Pulmonary artery endothelial cell (primary cell): ENCODE results near the gene MICAL3. TPM values are rescaled to one million over a fixed set of nuclear protein-coding genes. Genes with fewer than 3 reads are reported as not detected.
"Not testable (repeated sequence)": the region's sequence is repeated elsewhere in the genome, so short reads cannot be mapped to it uniquely, and the experiment has no call there.

Experiments used
- DNase-seq: peaks from one replicate; pipeline ENCODE4 v3.0.0-alpha.2; 2011; ENCODE audit warnings: low read depth, low spot score
- total RNA-seq: library from RNA; depleted of rRNA; stranded (reverse); fragments of >200 nt; gene quantifications from 2 replicates; pipeline ENCODE4 v1.2.3, GENCODE V29; 2014

MICAL3 gene
- total RNA-seq, 1 donor from 2014 or later = 19.0 TPM

DNA sequence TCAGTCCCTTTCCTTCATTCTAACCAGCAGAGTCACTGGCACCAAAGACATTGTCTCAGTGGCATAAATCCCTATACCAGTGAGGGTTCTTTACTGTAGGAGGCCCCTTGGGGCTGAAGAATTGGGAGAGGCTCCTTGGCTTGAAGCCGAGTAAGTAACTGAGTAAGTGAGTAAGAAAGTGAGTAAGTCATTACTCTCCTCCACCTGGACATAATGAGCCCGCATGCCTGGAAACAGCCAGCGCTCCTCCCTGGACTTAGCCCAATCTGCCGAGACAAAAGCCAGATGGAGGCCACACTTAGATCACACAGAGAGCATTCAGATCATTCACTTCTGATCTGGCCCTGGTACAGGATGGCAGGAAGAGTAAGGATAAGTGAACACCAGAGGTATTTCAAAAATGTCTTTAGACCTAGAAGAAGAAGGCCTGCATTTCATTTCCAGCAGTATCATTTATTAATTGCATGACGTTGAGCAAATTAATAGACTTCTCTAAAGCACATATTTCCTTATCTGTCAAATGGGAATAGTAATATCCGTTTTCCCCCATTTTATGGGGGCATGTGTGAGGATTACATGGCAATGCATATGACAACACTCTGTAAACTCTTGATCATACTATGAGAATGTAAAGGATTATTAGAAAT, 8.2 kb upstream of the MICAL3 start:
- DNase-seq = no peak

DNA sequence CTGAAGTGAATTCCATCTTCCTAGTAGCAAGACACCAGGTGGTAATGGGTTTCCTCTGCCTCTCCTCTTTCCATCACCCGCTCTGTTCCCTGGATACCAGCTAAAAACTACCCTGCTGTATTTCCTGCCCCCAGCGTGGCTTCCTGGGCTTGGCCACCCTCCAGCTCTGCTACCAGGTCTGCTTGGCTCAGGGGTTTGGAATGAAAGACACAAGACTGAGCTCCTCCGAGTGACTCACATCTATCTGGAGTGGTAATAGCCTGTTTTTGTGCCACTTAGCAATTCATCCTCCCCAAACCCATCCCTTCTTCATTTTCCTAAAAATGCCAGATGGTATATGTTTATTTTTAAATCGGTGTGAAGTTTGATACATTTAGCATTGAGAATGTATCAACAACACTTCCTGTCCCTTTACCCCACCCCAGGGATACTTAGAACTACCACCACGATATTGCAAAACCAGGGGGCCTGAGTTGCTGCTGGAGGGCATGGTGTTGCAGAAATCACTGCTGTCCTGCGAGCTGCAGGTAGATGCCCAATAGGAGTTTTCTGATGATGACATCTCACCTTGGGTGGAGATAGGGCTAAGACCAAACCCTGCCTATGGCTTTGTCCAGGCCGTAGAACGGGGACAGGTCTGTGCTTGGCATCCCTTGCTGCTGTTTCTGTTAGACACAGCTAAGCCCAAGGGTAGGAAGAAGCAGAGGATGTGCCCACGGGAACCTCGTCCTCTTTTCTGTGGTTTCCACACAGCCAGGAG, 7.5 kb upstream of the MICAL3 start:
- no peak for DNase-seq

DNA sequence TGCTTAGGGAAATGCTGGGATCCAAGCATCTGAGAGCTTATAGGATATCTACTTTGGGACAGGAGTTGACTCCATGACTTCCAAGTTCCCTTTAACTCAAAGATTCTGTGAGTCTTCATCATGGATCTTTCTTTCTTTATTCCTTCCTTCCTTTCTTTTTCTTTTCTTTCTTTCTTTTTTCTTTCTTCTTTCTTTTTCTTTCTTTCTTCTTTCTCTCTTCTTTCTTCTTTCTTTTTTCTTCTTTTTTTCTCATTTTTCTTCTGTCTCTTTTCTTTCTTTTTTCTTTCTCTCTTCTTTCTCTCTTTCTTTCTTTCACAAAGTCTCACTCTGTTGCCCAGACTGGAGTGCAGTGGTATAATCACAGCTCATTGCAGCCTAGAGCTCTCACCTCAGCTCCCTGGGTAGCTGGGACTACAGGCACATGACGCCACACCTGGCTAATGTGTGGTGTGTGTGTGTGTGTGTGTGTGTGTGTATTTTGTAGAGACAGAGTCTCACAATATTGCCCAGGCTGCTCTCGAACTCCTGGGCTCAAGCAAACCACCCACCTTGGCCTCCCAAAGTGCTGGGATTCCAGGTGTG, 5.4 kb upstream of the MICAL3 start:
- DNase-seq = no peak

DNA sequence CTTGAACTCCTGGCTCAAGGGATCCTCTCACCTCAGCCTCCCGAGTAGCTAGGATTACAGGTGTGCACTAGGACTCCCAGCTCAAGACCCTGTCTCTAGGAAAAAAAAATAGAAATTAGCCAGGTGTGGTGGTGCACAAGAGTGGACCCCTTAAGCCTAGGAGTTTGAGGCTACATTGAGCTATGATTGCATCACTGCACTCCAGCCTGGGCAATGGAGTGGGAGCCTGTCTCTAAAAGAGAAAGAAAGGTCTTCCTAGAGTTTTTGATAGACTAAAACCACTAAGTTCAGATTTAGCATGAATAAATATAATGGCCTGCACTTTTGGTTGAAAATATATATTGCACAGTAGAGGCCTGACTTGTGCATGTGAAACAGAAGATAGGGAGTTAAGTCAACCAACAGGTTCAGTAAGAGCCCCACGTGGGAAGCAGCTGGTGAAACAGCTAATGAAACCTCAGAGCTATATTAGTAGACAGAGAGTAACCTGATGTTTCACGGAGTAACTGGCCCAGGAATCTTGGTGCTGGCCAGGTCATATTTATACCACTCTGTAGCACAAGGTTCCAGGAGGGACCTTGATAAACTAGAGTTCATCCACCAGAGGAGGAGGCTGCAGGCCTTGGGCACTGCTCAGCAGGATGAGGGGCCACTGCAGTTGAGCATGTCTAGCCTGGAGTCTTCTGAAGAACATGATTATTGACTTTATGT, 4.6 kb upstream of the MICAL3 start:
- DNase-seq = no peak

DNA sequence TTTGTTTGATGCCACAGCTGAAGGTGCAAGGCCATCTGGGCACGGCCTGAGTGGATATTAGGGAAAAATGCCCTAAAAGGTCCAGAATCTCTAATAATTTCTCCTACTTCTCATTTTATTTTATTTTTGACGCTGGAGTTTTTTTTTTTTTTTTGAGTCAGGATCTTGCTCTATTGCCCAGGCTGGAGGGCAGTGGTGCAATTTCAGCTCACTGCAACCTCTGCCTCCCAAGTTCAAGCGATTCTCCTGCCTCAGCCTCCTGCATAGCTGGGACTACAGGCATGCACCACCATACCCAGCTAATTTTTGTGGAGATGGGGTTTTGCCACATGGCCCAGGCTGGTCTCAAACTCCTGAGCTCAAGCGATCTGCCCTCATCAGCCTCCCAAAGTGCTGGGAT, 1.5 kb upstream of the MICAL3 start:
- DNase-seq = not testable (repeated sequence)

DNA sequence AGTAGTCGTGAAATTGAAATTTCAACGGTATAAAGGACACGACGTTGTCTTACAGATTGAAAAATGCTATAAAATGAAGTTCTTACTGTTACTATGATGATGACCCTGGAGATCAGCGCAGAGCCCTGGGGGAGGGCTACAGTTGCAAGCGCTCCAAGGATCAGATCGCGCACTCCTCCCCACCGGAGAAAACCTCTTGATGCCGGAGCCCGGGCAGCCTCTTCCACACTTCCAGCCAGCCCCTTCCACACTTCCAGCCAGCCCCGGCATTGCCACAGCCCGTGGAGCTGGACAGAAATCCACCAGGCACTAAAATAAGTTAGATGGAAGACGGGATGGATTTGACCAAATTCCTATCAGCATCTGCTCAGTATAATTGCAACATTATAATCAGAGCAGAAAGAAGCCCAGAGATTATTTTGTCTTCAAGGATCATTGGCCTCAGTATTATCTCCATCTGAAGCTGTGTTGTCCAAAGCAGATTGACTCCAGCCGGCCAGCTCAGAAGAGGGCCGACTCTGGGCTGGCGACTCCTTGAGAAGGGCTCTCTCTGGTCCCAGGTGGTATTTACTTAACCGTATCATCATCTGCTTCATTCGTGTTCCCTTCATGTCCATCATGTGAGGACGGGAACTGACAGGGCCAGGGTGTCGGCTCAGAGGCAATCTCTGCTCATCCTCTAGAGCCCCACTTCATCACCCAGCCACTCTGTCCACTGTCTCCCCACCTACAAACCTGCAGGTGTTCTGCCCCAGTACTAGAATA, 777 bp upstream of the MICAL3 start:
- DNase-seq = no peak

DNA sequence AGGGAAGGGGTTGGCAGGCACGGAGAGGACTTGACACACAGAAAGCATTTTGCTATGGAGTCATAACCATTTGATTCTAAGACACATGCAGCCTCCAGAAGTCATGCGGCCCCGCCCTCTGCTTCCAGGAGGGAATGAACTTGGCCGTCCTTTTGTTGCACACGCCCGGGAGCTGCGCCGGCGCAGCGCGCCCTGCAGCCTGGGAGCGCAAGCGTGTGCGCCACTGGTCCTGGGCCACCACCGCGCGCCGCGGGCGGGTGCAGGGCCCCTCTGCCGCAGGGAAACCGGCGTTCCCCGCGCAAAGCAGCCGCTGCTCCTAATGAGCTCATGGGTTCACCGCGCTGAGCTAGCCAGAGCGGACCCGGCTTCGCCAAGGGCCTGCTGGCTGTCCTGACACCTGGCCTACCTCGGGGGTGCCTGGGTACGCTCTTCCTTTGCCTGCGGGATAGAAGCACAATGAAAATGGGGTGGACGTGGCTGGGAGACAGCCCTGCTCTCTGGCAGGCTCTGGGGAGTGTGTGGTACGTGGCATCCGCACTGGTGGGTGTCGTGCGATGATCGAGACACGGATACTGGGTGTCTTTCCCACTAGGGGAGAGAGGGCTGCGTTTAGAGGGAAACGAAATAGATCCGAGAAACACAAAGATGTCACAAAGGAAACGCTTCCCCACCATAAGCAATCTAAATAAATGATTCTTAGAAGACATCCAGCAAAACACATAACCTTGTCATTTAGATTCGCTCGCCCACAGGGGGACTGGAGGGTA, 669 bp downstream of the MICAL3 start:
- DNase-seq = peak; percentile 39

DNA sequence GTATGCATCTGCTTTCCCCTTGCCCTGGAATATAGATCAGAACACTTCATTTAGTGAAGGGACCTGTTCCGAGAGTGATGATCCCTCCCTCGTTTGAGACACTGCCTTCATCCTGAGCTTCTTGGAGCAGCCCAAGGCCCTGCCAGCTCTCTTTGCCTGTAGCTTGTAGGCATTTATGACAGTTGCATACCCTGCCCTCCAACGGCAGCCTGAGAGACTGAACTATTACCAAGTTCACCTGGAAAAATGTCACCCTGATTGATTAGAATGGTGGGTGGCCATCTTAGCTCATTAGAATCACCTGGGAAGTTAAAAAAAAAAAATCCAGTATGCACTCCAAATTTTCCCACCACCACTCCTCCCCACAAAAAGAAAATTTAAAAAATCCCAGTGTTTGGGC, 1.5 kb downstream of the MICAL3 start:
- no peak for DNase-seq

DNA sequence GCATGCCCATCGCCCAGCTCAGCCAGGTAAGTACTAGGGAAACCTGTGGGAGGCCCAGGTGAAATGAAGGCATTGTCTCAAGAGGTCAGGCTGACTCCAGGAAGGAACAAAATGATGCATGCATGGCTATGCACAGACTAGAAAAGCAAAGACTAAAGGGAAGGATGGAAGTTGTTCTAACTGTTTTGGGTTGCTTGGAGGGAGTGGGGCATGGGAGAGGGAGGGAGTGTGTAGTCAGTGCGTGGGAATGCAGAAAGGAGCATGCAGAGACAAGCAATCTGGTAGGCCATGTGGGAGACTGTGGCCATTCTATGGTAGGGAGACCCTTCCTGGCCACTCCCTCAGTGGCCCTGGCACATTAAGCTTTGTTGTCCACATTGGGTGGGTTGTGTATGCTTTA, 2.9 kb downstream of the MICAL3 start:
- DNase-seq = no peak

DNA sequence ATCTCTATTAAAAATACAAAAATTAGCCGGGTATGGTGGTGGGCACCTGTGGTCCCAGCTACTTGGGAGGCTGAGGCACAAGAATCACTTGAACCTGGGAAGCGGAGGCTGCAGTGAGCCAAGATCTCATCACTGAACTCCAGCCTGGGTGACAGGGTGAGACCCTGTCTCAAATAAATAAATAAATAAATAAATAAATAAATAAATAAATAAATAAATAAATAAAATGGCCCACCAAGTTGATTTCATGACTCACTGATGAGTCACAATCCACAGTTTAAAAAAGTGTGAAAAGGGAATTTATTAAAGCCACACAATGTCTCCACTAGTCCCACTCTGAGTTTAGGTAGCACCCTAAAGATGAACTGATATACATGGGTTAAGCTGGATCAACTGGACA, 3.6 kb downstream of the MICAL3 start:
- not testable (repeated sequence) for DNase-seq

DNA sequence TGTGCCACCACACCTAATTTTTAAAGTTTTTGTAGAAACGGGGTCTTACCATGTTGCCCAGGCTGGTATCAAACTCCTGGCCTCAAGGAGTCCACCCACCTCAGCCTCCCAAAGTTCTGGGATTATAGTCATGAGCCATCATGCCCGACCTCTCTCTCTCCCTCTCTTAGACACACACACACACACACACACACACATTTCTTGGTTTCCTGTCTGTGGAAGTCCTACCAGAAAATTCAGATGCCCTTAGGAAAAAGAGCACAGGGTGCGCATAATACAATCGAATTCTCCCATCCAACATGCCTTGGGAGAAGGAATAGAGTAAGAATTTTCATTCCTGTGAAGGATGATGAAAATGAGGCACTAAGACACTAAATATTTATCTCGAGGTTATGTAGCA, 10.4 kb downstream of the MICAL3 start:
- no peak for DNase-seq

DNA sequence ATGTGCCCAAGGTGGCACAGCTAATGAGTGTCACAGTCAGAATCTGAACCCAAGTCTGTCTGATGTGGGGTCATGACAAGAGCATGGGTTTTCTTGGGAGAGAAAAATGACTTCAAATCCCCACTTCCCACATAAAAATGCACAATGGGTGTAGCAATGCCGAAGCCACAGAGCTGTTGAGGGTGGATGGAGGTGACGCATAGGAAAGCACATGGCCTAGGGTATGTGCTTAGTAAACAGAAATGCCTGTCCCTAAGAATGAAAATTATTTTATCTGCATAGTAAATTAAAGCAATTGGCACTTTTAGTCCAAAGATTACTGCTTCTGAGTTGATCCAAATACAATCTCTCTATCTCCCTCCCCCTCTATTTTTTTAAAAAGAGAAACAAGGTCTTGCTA, 10.9 kb downstream of the MICAL3 start:
- no peak for DNase-seq

DNA sequence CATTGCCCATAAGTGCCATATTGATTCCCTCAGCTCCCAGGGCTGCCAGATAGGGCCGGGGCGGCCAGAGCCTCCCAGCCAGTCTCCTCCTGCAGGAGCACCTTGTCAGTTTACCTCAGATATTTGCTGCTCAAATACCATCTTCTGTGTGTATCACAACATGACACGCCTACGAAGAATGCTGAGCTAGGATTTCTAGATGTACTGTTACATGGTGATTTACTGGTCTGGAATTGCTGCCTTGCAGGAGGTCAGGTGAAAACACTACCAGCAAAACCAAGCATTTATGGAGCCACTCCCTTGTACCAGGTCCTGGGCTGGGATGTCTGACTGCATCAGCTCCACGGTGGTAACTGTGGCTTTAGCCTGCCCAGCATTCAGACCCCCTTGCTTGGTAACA, 11.8 kb downstream of the MICAL3 start:
- DNase-seq = no peak

DNA sequence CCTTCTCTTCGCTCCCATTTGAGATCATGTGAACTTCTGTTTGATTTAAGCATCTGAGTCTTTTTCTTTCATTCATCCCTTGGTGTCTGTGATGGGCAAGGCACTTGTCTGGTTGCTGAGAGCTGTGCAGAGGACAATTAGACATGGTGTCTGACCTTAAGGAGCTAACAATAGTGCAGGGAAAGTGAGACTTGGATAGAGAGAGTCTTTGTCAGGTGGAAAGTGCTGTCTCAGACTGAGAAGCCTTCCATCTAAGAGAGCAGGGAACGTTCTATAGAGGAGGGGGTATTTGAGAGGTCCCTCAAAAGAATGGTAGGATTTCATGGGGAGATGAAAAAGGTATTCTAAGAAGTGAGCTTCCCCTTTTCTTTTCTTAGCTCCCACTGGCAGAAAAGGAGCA, 14.1 kb downstream of the MICAL3 start:
- DNase-seq = no peak

DNA sequence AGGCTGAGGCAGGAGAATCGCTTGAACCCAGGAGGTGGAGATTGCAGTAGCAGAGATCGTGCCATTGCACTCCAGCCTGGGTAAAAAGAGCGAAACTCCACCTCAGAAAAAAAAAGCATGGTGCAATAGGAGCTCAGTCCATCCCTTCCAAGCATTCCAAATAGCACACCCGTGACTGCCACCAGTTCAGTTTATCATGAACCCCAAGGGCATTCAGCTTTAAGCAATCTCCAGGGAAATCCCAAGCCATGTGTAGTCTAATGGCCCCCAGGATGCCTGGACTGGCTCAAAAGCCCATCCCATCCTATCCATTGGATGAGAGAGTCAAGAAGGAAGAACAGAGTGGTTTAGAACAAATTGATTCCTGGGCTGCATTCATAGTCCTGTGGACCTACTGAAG, 16.2 kb downstream of the MICAL3 start:
- DNase-seq = no peak

DNA sequence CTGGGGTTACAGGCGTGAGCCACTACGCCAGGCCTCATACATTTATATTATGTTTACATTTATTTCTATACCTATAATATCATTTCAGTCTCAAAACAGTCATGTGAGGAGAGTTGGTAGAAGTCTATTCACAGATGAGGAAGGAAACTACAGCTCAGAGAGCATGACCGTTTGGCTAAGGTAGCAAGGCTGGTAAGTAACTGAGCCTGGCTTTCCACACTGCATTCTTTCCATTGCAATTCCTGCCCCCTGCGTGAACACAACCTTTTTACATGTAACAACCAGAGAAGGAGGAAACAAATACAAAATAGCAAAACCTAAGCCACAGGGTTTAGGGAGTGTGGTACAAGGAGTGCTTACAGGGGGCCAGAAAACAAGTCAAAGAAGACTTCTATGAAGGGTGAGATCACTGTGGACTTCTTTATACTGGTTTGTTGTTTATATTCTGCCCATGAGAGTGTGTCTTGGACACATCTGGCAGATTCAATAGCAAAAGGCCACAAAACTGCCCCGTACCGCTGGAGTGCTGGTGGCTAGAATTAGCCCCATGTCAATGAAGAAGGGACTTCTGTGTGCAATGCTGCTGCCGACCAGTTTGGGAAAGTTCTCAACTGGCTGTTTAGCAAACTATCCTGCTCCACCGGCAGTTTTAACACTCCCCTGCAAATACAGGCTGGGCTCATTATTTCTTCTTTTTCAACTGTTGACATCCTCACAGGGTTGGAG, 19.0 kb downstream of the MICAL3 start:
- no peak for DNase-seq

DNA sequence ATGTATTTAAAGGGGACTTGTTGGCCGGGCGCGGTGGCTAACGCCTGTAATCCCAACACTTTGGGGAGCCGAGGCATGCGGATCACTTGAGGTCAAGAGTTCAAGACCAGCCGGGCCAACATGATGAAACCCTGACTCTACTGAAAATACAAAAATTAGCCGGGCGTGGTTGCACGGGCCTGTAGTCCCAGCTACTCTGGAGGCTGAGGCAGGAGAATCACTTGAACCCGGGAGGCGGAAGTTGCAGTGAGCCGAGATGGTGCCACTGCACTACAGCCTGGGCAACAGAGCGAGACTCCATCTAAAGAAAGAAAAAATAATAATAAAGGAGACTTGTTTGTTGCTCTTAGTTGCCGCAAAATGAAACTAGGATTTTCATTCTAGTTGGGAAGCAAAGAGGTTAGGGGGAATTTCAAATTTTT, 22.5 kb downstream of the MICAL3 start:
- not testable (repeated sequence) for DNase-seq

DNA sequence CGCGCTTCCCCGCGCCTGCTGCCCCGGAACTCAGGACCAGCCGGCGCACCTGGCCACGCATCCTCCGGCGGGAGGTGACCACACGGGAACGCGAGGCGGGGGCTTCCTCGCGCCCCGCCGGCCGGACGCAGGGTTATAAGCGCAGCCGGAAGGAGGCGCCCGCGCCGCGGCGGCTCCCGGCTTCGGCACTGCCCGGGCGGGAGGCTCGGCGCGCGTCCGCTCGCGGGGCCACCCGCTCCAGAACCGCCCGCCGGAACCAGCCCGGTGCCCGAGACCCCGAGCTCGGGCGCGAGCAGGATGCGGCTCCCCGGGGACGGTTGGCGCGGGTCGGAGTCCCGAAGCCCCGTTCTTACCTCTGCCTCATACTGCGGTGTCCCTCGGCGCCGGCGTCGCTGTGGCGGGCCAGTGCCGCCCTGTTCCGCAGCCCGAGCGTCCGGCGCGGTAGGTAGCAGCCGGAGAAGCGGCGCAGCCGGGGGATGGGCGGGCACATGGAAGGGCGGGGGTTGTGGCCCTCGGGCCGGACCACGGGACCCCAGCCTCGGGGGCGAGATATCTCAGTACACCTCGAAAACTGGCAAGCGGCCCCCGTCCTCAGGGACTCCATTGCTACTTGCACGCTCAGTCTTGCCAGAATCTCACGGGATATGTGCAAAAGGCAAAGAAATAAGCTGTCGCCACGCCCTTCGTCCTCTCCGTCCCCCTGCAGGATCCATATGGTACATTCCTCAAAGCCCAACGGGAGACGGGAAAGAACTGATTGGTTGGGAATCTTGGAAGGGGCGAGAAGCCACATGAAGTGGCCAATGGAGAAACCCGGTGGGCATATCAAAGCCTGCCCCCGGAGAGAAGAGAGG, 23.1 kb downstream of the MICAL3 start:
- peak; percentile 94 for DNase-seq

DNA sequence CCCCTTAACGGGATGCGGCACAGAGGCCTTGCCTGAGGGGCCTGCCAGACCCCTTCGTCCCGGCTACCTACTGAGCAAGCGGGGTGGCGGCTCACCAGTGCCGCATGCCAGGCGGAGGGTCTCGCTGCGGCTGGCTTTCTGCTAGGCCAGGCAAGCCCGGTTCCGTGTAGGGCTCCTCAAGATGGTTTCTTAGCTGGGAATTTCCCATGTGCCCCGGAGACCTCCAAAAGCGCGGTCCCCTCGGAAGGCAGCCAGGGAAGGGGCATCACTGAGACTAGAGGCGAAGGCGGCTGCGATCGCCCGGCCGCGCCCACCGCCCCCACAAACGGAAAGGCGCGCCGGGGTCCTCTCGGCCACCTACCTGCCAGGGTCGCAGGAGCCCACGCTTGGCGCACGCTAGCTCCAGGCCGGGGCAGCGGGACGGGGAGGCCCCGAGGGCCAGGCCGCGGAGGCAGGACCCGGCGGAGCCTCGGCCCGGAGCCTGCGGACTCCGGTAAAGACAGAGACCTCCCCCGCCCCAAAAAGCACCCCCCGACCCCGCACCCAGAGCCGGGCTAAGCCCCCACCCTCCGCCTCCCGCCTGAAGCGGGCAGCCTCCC, 23.8 kb downstream of the MICAL3 start:
- DNase-seq = no peak
